ENCODE results near the gene HRAS.

HRAS gene

DNA sequence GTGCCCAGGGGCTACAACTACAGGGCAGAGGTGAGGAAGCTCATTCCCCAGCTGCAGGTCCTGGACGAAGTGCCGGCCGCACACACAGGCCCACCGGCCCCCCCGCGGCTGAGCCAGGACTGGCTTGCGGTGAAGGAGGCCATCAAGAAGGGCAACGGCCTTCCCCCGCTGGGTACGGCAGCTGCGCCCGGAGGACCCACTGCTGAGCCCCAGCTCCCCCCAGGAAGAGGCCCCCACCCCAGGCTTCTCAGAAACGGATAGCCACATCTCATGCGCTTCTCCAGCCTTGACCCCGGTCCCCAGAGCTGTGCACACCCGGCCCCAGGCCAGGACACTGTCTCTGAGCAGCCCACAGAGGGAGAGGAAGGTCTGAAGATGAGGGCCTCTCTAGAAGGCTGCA, 15.8 kb upstream of the HRAS start:
- Histone ChIP-seq H3K36me3 (ENCODE audit: insufficient read depth, low read length) (no peaks in the 10 kb centered on the region), H3K9me3 (ENCODE audit: insufficient read depth, low read depth, low read length) (no peaks in the 10 kb centered on the region), H3K4me3 (ENCODE audit: low read length) (no peak overlapping the region), H3K27me3 (ENCODE audit: insufficient read depth, low read length) (peaks cover 19% of the 10 kb centered on the region), H3K4me1 (ENCODE audit: insufficient read depth, low read length) (no peaks in the 10 kb centered on the region), H3K27ac (ENCODE audit: low read depth, low read length) (no peak overlapping the region), H3K9ac (ENCODE audit: low read depth, low read length) (no peak overlapping the region)
- 89% methylated on average over 16 of the region's 16 CpGs for WGBS

DNA sequence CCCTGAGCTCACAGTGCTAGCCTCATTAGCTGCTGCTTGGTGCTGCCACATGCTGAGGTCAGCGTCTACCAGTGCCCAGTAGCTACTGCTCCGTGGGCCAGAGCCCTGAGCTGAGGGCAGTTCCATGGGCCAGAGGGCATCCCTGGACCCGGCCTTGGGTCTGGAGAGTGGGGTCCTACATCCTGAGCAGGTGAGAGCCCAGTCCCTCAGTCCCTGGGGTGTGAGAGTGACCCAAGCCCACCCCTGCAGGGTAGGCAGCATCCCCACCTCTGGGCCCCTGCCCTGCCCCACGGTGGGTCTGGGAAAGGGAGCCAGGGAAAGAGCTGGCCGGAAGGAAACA, 15.3 kb upstream of the HRAS start:
- Histone ChIP-seq H3K9ac (ENCODE audit: low read depth, low read length) (no peak overlapping the region), H3K27ac (ENCODE audit: low read depth, low read length) (no peak overlapping the region), H3K4me1 (ENCODE audit: insufficient read depth, low read length) (no peaks in the 10 kb centered on the region), H3K4me3 (ENCODE audit: low read length) (no peak overlapping the region), H3K36me3 (ENCODE audit: insufficient read depth, low read length) (no peaks in the 10 kb centered on the region), H3K27me3 (ENCODE audit: insufficient read depth, low read length) (peaks cover 15% of the 10 kb centered on the region), H3K9me3 (ENCODE audit: insufficient read depth, low read depth, low read length) (no peaks in the 10 kb centered on the region)
- 91% methylated on average over 3 of the region's 5 CpGs for WGBS

DNA sequence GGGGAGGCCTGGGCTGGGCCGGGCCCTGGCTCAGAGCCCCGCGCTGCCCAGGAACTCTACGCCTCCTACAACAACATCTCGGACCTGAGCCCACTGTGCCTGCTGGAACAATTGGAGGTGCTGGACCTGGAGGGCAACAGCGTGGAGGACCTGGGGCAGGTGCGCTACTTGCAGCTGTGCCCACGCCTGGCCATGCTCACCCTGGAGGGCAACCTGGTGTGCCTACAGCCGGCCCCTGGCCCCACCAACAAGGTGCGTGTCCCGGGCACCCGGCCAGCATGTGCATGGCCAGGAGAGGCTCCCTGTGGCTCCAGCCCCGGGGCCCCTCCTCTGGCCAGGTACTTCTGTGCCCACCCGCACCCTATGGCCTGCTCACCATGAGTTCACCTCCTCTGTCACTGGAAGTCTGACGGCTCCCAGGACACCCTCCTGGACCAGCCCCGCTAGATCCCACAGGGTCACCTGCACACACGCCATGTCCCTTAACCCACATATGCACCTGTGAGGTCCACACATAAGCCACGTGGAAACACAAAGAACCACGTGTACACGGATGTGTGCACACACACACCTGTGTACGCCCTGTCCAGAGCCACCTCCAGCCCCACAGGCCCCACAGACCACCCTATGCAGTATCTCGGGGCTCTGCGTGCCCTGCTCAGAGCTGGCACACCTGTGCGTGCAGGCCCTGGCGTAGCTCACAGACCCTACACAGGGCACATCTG, 14.8 kb upstream of the HRAS start:
- no peaks in the 10 kb centered on the region for H3K4me1 ChIP-seq (ENCODE audit: insufficient read depth, low read length)
- no peak overlapping the region for H3K27ac ChIP-seq (ENCODE audit: low read depth, low read length)
- H3K9ac ChIP-seq (ENCODE audit: low read depth, low read length) = no peak overlapping the region
- WGBS = 94% methylated on average over 25 of the region's 25 CpGs
- H3K9me3 ChIP-seq (ENCODE audit: insufficient read depth, low read depth, low read length) = no peaks in the 10 kb centered on the region
- no peak overlapping the region for H3K4me3 ChIP-seq (ENCODE audit: low read length)
- H3K27me3 ChIP-seq (ENCODE audit: insufficient read depth, low read length) = peaks cover 10% of the 10 kb centered on the region
- no peaks in the 10 kb centered on the region for H3K36me3 ChIP-seq (ENCODE audit: insufficient read depth, low read length)

DNA sequence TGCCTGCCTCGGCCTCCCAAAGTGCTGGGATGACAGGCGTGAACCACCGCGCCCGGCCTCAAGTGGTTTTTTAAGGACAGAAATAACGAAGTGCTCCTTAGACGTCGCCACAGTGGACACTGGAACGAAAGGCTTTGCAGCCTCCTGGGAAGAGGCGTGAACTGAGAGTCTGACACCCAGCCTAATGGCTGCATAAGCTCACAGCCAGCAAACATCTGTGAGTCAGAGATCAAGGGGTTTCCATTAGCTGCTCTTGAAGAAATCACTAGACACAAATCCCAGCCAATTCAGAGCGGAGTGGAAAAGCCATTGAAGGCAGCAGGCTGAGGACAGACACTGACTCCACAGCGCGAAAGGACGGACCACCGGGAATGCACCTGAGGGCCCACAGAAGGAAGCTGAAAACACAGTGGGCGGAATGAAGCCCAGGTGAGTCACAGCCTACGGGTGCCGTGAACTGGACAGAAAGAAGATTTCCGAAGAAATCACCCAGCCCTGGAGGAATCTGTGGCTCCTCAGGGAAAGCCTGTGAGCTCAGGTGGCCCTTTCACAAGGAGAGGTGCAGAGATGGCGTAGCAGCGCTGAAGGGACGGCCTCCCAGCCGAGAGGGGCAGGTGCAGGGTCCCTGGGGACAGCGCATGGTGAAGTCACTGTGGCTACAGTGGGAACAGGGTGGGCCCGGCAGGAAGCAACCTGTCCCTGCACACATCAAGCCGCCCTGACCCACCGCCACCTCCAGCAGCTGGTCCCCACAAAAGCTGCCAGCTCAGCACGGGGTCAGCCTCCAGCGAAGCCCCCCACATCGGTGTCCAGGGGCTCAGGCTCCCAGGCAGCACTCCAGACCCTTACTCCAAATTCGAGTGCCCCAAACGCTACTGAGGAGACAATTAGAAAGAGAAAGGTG, 13.6 kb upstream of the HRAS start:
- no peak overlapping the region for H3K27ac ChIP-seq (ENCODE audit: low read depth, low read length)
- H3K9ac ChIP-seq (ENCODE audit: low read depth, low read length) = no peak overlapping the region
- H3K27me3 ChIP-seq (ENCODE audit: insufficient read depth, low read length) = peaks cover 2% of the 10 kb centered on the region; the same call in 1 of the 2 replicates
- H3K36me3 ChIP-seq (ENCODE audit: insufficient read depth, low read length) = no peaks in the 10 kb centered on the region
- WGBS = 88% methylated on average over 32 of the region's 32 CpGs
- no peaks in the 10 kb centered on the region for H3K4me1 ChIP-seq (ENCODE audit: insufficient read depth, low read length)
- H3K4me3 ChIP-seq (ENCODE audit: low read length) = no peak overlapping the region
- H3K9me3 ChIP-seq (ENCODE audit: insufficient read depth, low read depth, low read length) = no peaks in the 10 kb centered on the region

DNA sequence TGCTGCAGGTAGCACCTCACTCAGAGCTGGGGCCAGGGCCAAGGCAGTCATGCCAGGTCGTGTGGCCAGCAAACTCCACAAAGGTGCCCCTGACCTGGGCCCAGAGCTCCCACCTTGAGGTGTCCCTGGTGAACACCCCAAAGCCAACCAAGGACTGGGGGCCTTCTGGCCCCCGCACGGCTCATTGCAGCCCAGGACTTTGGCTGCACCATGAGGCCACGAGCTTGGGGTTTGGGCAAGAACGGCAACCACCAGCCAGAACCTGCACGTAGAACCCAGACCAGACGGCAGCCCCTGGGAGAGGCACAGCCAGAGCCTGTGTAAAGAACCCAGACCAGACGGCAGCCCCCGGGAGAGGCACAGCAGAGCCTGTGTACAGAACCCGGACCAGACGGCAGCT, 9.8 kb upstream of the HRAS start:
- WGBS = 88% methylated on average over 11 of the region's 11 CpGs
- Histone ChIP-seq H3K4me1 (ENCODE audit: insufficient read depth, low read length) (no peaks in the 10 kb centered on the region), H3K27ac (ENCODE audit: low read depth, low read length) (no peak overlapping the region), H3K4me3 (ENCODE audit: low read length) (no peak overlapping the region), H3K36me3 (ENCODE audit: insufficient read depth, low read length) (no peaks in the 10 kb centered on the region), H3K9me3 (ENCODE audit: insufficient read depth, low read depth, low read length) (no peaks in the 10 kb centered on the region), H3K9ac (ENCODE audit: low read depth, low read length) (no peak overlapping the region), H3K27me3 (ENCODE audit: insufficient read depth, low read length) (no peaks in the 10 kb centered on the region)

DNA sequence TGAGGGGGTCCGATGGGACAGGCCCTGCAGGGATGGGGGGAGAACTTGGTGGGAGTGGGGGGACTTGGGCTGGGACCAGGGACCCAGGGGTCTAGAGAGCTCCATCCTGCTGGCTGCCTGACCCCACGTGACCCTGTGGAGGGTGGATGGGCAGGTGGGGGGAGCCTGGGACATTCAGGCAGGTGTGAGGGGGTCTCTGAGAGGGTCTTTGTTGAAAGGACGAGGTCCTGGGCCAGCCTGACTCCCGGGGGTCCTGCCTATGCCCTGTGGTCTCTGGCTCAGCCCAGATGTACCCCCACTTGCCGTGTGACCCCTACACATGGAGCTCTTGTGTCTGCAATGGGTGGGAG, 9.4 kb upstream of the HRAS start:
- 82% methylated on average over 5 of the region's 5 CpGs for WGBS
- no peaks in the 10 kb centered on the region for H3K27me3 ChIP-seq (ENCODE audit: insufficient read depth, low read length)
- no peaks in the 10 kb centered on the region for H3K36me3 ChIP-seq (ENCODE audit: insufficient read depth, low read length)
- H3K9ac ChIP-seq (ENCODE audit: low read depth, low read length) = no peak overlapping the region
- no peaks in the 10 kb centered on the region for H3K9me3 ChIP-seq (ENCODE audit: insufficient read depth, low read depth, low read length)
- H3K27ac ChIP-seq (ENCODE audit: low read depth, low read length) = no peak overlapping the region
- no peak overlapping the region for H3K4me3 ChIP-seq (ENCODE audit: low read length)
- no peaks in the 10 kb centered on the region for H3K4me1 ChIP-seq (ENCODE audit: insufficient read depth, low read length)

DNA sequence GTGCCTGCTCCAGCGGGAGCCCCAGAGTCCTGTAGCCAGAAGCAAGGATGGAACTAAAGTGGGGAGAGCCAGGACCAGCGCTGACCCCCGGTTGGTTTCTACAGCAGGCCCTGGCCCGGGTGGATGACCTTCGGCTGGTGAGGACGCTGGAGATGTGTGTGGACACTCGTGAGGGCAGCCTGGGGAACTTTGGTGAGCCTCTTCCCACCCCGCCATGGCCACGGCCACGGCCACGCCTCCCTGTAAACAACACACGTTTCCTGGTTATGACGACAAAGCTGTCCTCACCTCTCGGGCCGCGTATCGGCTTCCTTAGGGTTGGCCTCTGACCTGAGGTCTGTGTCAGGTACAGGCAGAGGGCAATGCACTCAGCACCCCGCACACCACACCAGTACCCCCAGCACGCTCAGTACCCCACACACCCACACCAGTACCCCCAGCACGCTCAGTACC, 6.1 kb upstream of the HRAS start:
- Histone ChIP-seq H3K27me3 (ENCODE audit: insufficient read depth, low read length) (peaks cover 18% of the 10 kb centered on the region), H3K9ac (ENCODE audit: low read depth, low read length) (no peak overlapping the region), H3K27ac (ENCODE audit: low read depth, low read length) (no peak overlapping the region), H3K36me3 (ENCODE audit: insufficient read depth, low read length) (no peaks in the 10 kb centered on the region), H3K4me3 (ENCODE audit: low read length) (no peak overlapping the region), H3K4me1 (ENCODE audit: insufficient read depth, low read length) (peaks cover 4% of the 10 kb centered on the region; the same call in 1 of the 2 replicates), H3K9me3 (ENCODE audit: insufficient read depth, low read depth, low read length) (no peaks in the 10 kb centered on the region)
- WGBS = 95% methylated on average over 17 of the region's 20 CpGs

DNA sequence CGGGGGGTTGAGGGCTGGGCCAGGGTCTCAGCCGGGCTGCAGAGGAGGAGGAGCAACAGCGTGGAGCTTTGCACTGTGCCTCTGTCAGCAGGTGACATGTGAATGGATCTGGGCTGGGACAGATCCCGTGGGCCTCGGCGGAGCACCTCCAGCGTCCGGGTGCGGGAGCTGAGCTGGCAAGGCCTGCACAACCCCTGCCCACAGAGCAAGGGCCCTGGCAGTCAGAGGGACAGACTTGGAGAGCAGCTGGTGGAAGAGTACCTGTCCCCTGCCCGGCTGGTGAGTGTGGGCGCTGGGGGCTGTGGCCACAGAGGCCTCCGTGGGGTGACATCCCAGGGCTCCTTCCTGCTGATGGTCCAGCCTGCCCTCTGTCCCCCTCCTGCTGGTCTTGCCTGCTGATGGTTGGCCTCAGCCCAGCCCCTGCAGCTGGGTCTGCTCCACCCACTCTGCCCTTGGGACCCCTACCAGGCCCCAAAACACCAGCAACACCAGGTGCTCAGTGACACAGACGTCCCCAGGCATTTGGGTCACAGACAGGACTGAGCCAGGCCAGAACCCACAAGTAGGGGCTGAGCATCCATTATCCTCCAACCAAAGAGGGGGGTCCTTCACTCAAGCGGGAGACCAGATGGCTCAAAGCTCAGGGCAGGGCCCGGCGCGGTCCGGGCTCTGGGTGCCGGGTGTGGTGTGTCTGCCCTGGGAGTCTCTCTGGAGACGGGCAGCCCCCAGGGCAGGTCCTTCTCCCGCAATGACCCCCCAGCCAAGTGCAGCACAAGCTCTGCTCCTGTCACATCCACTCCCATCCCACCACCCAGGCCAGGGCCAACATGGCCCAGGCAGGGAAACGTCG, 5.4 kb upstream of the HRAS start:
- peaks cover 23% of the 10 kb centered on the region for H3K27me3 ChIP-seq (ENCODE audit: insufficient read depth, low read length)

DNA sequence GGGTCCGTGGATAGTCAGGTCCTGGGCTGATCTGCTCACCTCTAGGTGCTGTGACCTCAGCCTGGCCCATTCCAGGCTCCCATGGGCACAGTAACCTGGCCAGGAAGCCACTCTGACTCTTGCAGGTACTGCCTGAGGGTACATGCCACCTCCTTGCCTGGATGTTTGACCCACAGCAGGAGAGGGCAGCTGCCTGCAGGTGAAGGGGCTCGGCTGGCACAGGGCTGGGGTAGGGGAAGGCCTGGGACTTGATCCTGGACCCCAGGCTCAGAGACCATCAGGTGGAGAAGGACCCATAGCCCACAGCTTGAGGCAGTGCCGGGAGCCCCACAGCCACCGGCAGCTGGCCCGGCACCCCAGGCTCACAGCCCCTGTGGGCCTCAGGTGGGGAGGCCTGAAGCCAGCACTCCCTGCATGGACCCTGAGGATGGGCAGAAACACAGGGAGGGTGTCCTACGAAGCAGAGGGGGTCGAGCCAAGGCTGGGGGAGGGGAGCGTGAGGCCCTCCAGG, 4.7 kb upstream of the HRAS start:
- WGBS = 88% methylated on average over 8 of the region's 8 CpGs
- peaks cover 23% of the 10 kb centered on the region for H3K27me3 ChIP-seq (ENCODE audit: insufficient read depth, low read length)

More for the DNA sequence above, 5.4 kb upstream of the HRAS start:
- 82% methylated on average over 23 of the region's 23 CpGs for WGBS
- no peak overlapping the region for H3K4me3 ChIP-seq (ENCODE audit: low read length)
- H3K27ac ChIP-seq (ENCODE audit: low read depth, low read length) = no peak overlapping the region
- no peak overlapping the region for H3K9ac ChIP-seq (ENCODE audit: low read depth, low read length)
- H3K4me1 ChIP-seq (ENCODE audit: insufficient read depth, low read length) = peaks cover 4% of the 10 kb centered on the region; the same call in 1 of the 2 replicates
- H3K36me3 ChIP-seq (ENCODE audit: insufficient read depth, low read length) = no peaks in the 10 kb centered on the region
- no peaks in the 10 kb centered on the region for H3K9me3 ChIP-seq (ENCODE audit: insufficient read depth, low read depth, low read length)

DNA sequence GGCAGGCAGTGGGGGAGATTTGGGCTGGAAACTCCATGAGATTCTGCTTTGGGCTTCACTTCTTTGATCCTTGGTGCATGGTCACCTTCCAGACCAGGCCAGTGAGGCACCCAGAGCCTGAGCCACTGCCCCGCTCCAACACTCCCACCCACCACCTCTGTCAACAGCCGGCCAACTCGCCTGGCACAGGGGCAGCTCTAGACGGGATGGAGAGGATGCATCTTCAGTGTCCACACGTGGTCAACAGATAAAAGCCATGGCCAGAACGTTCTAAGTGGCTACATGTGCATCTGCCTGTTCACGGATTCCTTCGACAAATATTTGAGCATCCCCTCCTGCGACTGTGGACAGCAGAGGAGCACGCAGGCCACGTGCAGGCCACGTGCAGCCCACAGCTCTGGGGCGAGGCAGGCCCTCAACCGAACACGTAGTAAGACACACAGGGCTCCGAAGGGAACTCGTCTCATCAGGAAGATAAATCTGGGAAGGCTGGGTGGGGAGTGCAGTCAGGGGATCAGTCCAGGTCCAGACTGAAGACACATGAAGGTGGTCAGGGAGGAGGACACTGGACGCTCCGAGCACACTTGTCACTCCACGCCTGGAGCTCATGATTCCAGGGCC, 3.2 kb upstream of the HRAS start:
- 93% methylated on average over 20 of the region's 20 CpGs for WGBS
- Histone ChIP-seq H3K9ac (ENCODE audit: low read depth, low read length) (no peak overlapping the region), H3K4me3 (ENCODE audit: low read length) (no peak overlapping the region), H3K36me3 (ENCODE audit: insufficient read depth, low read length) (peaks cover 3% of the 10 kb centered on the region), H3K4me1 (ENCODE audit: insufficient read depth, low read length) (peaks cover 4% of the 10 kb centered on the region; the same call in 1 of the 2 replicates), H3K27me3 (ENCODE audit: insufficient read depth, low read length) (peaks cover 23% of the 10 kb centered on the region), H3K9me3 (ENCODE audit: insufficient read depth, low read depth, low read length) (no peaks in the 10 kb centered on the region), H3K27ac (ENCODE audit: low read depth, low read length) (no peak overlapping the region)

More for the DNA sequence above, 4.7 kb upstream of the HRAS start:
- H3K36me3 ChIP-seq (ENCODE audit: insufficient read depth, low read length) = no peaks in the 10 kb centered on the region
- H3K27ac ChIP-seq (ENCODE audit: low read depth, low read length) = no peak overlapping the region
- no peak overlapping the region for H3K9ac ChIP-seq (ENCODE audit: low read depth, low read length)
- no peak overlapping the region for H3K4me3 ChIP-seq (ENCODE audit: low read length)
- H3K9me3 ChIP-seq (ENCODE audit: insufficient read depth, low read depth, low read length) = no peaks in the 10 kb centered on the region
- H3K4me1 ChIP-seq (ENCODE audit: insufficient read depth, low read length) = peaks cover 4% of the 10 kb centered on the region; the same call in 1 of the 2 replicates

Data from HUES64 (cell line).